Measurements from ENCODE around the gene PTEN. TPM values are rescaled to one million over a fixed set of nuclear protein-coding genes. Genes with fewer than 3 reads are reported as not detected.
"Not testable (repeated sequence)": the region's sequence is repeated elsewhere in the genome, so short reads cannot be mapped to it uniquely, and the experiment has no call there.

The PTEN gene
- total and polyA plus RNA-seq, 5 donors = 28.2 to 80.2 (median 74.8) TPM

- Histone ChIP-seq H3K27me3 (ENCODE audit: control insufficient read depth, insufficient read depth) (no peaks in the 10 kb centered on the region), H3K9me3 (ENCODE audit: control insufficient read depth, low read length) (no peaks in the 10 kb centered on the region), H3K27ac (ENCODE audit: low read length) (no peak overlapping the region), H3K4me3 (ENCODE audit: low read length) (no peak overlapping the region), H3K4me1 (ENCODE audit: control insufficient read depth, insufficient read depth, low read length) (peaks cover 2% of the 10 kb centered on the region)
- WGBS = 55% methylated on average over 2 of the region's 2 CpGs
- DNase-seq = no peak
- ATAC-seq = no peak
- intact Hi-C loops (cut with DNase I) = no loop called here
Measured at GRCh38 chr10:87896216-87896615, 32.8 kb downstream of the PTEN start.

- H3K4me3 ChIP-seq (ENCODE audit: low read length); H3K27ac ChIP-seq (ENCODE audit: low read length); H3K4me1 ChIP-seq (ENCODE audit: control insufficient read depth, insufficient read depth, low read length); intact Hi-C loops (cut with DNase I); ATAC-seq; DNase-seq; H3K27me3 ChIP-seq (ENCODE audit: control insufficient read depth, insufficient read depth); H3K9me3 ChIP-seq (ENCODE audit: control insufficient read depth, low read length): not testable (repeated sequence)
- WGBS = 98% methylated on average over 8 of the region's 8 CpGs
Measured at GRCh38 chr10:87897957-87898356, 34.5 kb downstream of the PTEN start.

GRCh38 chr10:87903396-87903795 lies 40.0 kb downstream of the PTEN start:
- H3K27ac ChIP-seq (ENCODE audit: low read length); H3K27me3 ChIP-seq (ENCODE audit: control insufficient read depth, insufficient read depth); intact Hi-C loops (cut with DNase I); H3K4me1 ChIP-seq (ENCODE audit: control insufficient read depth, insufficient read depth, low read length); ATAC-seq; H3K9me3 ChIP-seq (ENCODE audit: control insufficient read depth, low read length); H3K4me3 ChIP-seq (ENCODE audit: low read length): not testable (repeated sequence)
- 97% methylated on average over 8 of the region's 8 CpGs for WGBS
- DNase-seq = peak in 1 of 3 donors; percentile 45

- 97% methylated on average over 2 of the region's 2 CpGs for WGBS
- Histone ChIP-seq H3K27ac (ENCODE audit: low read length) (no peak overlapping the region), H3K9me3 (ENCODE audit: control insufficient read depth, low read length) (no peaks in the 10 kb centered on the region), H3K4me3 (ENCODE audit: low read length) (no peak overlapping the region), H3K27me3 (ENCODE audit: control insufficient read depth, insufficient read depth) (no peaks in the 10 kb centered on the region), H3K4me1 (ENCODE audit: control insufficient read depth, insufficient read depth, low read length) (peaks cover 4% of the 10 kb centered on the region)
- no peak for DNase-seq
- intact Hi-C loops (cut with DNase I) = no loop called here
- ATAC-seq = no peak
Measured at GRCh38 chr10:87913156-87913921, 49.9 kb downstream of the PTEN start.

GRCh38 chr10:87915406-87915805 lies 52.0 kb downstream of the PTEN start:
- no peak overlapping the region for H3K4me3 ChIP-seq (ENCODE audit: low read length)
- DNase-seq (no peak), ATAC-seq (peak in 1 of 2 donors; percentile 47)
- H3K4me1 ChIP-seq (ENCODE audit: control insufficient read depth, insufficient read depth, low read length) = peaks cover 4% of the 10 kb centered on the region
- 85% methylated on average over 4 of the region's 4 CpGs for WGBS
- intact Hi-C loops (cut with DNase I) = no loop called here
- H3K27me3 ChIP-seq (ENCODE audit: control insufficient read depth, insufficient read depth) = no peaks in the 10 kb centered on the region
- H3K27ac ChIP-seq (ENCODE audit: low read length) = no peak overlapping the region
- H3K9me3 ChIP-seq (ENCODE audit: control insufficient read depth, low read length) = no peaks in the 10 kb centered on the region

- DNase-seq (peak in 1 of 3 donors; percentile 24), ATAC-seq (peak; percentile 45 to 74)
- Histone ChIP-seq H3K27ac (ENCODE audit: low read length) (no peak overlapping the region), H3K4me3 (ENCODE audit: low read length) (no peak overlapping the region), H3K4me1 (ENCODE audit: control insufficient read depth, insufficient read depth, low read length) (peaks cover 6% of the 10 kb centered on the region), H3K27me3 (ENCODE audit: control insufficient read depth, insufficient read depth) (no peaks in the 10 kb centered on the region), H3K9me3 (ENCODE audit: control insufficient read depth, low read length) (no peaks in the 10 kb centered on the region)
- intact Hi-C loops (cut with DNase I) = no loop called here
- WGBS = 54% methylated on average over 1 of the region's 1 CpG
Measured at GRCh38 chr10:87915989-87916388, 52.6 kb downstream of the PTEN start.

- ATAC-seq (no peak), DNase-seq (no peak)
- Histone ChIP-seq H3K4me1 (ENCODE audit: control insufficient read depth, insufficient read depth, low read length) (peaks cover 8% of the 10 kb centered on the region), H3K4me3 (ENCODE audit: low read length) (no peak overlapping the region), H3K27ac (ENCODE audit: low read length) (no peak overlapping the region), H3K9me3 (ENCODE audit: control insufficient read depth, low read length) (no peaks in the 10 kb centered on the region), H3K27me3 (ENCODE audit: control insufficient read depth, insufficient read depth) (no peaks in the 10 kb centered on the region)
- WGBS = 49% methylated on average over 3 of the region's 3 CpGs
- intact Hi-C loops (cut with DNase I) = no loop called here
Measured at GRCh38 chr10:87916515-87916914, 53.1 kb downstream of the PTEN start.

- no peak overlapping the region for H3K27ac ChIP-seq (ENCODE audit: low read length)
- H3K27me3 ChIP-seq (ENCODE audit: control insufficient read depth, insufficient read depth) = no peaks in the 10 kb centered on the region
- peaks cover 13% of the 10 kb centered on the region for H3K4me1 ChIP-seq (ENCODE audit: control insufficient read depth, insufficient read depth, low read length)
- ATAC-seq (no peak), DNase-seq (no peak)
- intact Hi-C loops (cut with DNase I) = no loop called here
- no peaks in the 10 kb centered on the region for H3K9me3 ChIP-seq (ENCODE audit: control insufficient read depth, low read length)
- no peak overlapping the region for H3K4me3 ChIP-seq (ENCODE audit: low read length)
- WGBS = 37% methylated on average over 3 of the region's 3 CpGs
Measured at GRCh38 chr10:87918254-87918859, 54.9 kb downstream of the PTEN start.

GRCh38 chr10:87920538-87920937 lies 57.1 kb downstream of the PTEN start:
- 98% methylated on average over 4 of the region's 4 CpGs for WGBS
- Histone ChIP-seq H3K9me3 (ENCODE audit: control insufficient read depth, low read length) (no peaks in the 10 kb centered on the region), H3K27ac (ENCODE audit: low read length) (no peak overlapping the region), H3K4me3 (ENCODE audit: low read length) (no peak overlapping the region), H3K27me3 (ENCODE audit: control insufficient read depth, insufficient read depth) (no peaks in the 10 kb centered on the region), H3K4me1 (ENCODE audit: control insufficient read depth, insufficient read depth, low read length) (peaks cover 13% of the 10 kb centered on the region)
- no peak for ATAC-seq
- DNase-seq = no peak
- intact Hi-C loops (cut with DNase I) = no loop called here

- H3K27me3 ChIP-seq (ENCODE audit: control insufficient read depth, insufficient read depth) = no peaks in the 10 kb centered on the region
- H3K4me3 ChIP-seq (ENCODE audit: low read length) = no peak overlapping the region
- no peak overlapping the region for H3K27ac ChIP-seq (ENCODE audit: low read length)
- no peak for DNase-seq
- peaks cover 11% of the 10 kb centered on the region for H3K4me1 ChIP-seq (ENCODE audit: control insufficient read depth, insufficient read depth, low read length)
- intact Hi-C loops (cut with DNase I) = no loop called here
- ATAC-seq = peak in 1 of 2 donors; percentile 57
- no peaks in the 10 kb centered on the region for H3K9me3 ChIP-seq (ENCODE audit: control insufficient read depth, low read length)
- 50% methylated on average over 10 of the region's 10 CpGs for WGBS
Measured at GRCh38 chr10:87921931-87922688, 58.7 kb downstream of the PTEN start.

GRCh38 chr10:87923233-87923632 lies 59.8 kb downstream of the PTEN start:
- 96% methylated on average over 4 of the region's 4 CpGs for WGBS
- DNase-seq = no peak
- Histone ChIP-seq H3K9me3 (ENCODE audit: control insufficient read depth, low read length) (no peaks in the 10 kb centered on the region), H3K4me1 (ENCODE audit: control insufficient read depth, insufficient read depth, low read length) (peaks cover 13% of the 10 kb centered on the region), H3K27me3 (ENCODE audit: control insufficient read depth, insufficient read depth) (no peaks in the 10 kb centered on the region), H3K27ac (ENCODE audit: low read length) (no peak overlapping the region), H3K4me3 (ENCODE audit: low read length) (no peak overlapping the region)
- no peak for ATAC-seq
- intact Hi-C loops (cut with DNase I) = no loop called here

Measured in right cardiac atrium (tissue), 5 donors.